ENCODE measurements around the gene ZBTB42. TPM values are rescaled to one million over a fixed set of nuclear protein-coding genes. Genes with fewer than 3 reads are reported as not detected.

The ZBTB42 gene
- total RNA-seq, 1 experiment from 2014 or later = 6.1 TPM

GRCh38 chr14:104806625-104807465, 5.9 kb downstream of the ZBTB42 start:
- peaks cover 4 to 5% of the 10 kb centered on the region in 2 experiments; a peak in 4 of 5 replicates for H3K9me3 Mint-ChIP-seq
- no peaks in the 10 kb centered on the region for H3K4me1 ChIP-seq (ENCODE audit: insufficient read depth, low read length)
- H2BK120ac ChIP-seq (ENCODE audit: low read depth, low read length, poor library complexity, severe bottlenecking) = no peak overlapping the region
- H3K27ac ChIP-seq (ENCODE audit: insufficient read length, low read depth, low read length) = no peak overlapping the region
- peaks cover 0 to 4% (median 0%) of the 10 kb centered on the region in 3 experiments; a peak in 3 of 7 replicates for H3K36me3 Mint-ChIP-seq (ENCODE audit: insufficient read depth in 1 of 3, low read depth in 3 of 3)
- no peak overlapping the region for H4K5ac ChIP-seq (ENCODE audit: insufficient read length, low read depth, low read length)
- H4K20me1 ChIP-seq (ENCODE audit: control insufficient read depth, insufficient read depth, insufficient read length) = no peaks in the 10 kb centered on the region
- H3T11ph ChIP-seq (ENCODE audit: low read length) = no peak overlapping the region
- H3K4ac ChIP-seq (ENCODE audit: low read depth, low read length) = no peak overlapping the region
- no peak overlapping the region for H3K14ac ChIP-seq (ENCODE audit: insufficient read depth, low read length)
- no peaks in the 10 kb centered on the region for H3K9me3 ChIP-seq (ENCODE audit: control insufficient read depth, low read depth, low read length)
- H3K23ac ChIP-seq (ENCODE audit: insufficient read length, low read depth, low read length) = no peak overlapping the region
- H2BK15ac ChIP-seq (ENCODE audit: low read depth, low read length) = no peak overlapping the region
- no peaks in the 10 kb centered on the region for H3K79me2 ChIP-seq (ENCODE audit: insufficient read depth, low read length)
- no CpG with 5 or more reads among the region's 10 CpGs for WGBS (ENCODE audit: extremely low coverage, insufficient read length, low lambda C conversion rate)
- H3K79me1 ChIP-seq (ENCODE audit: insufficient read depth, low read depth, low read length, poor library complexity, severe bottlenecking) = no peaks in the 10 kb centered on the region
- H3K4me1 Mint-ChIP-seq = no peaks in the 10 kb centered on the region
- H3K27me3 Mint-ChIP-seq (ENCODE audit: low read depth) = peaks cover 37% of the 10 kb centered on the region
- no peak overlapping the region for H3K4me3 Mint-ChIP-seq
- no peak overlapping the region for H2AFZ ChIP-seq (ENCODE audit: low read length)
- H2AK5ac ChIP-seq (ENCODE audit: insufficient read length, low read length) = no peak overlapping the region
- no peak overlapping the region for H3K27ac Mint-ChIP-seq
- H3K4me2 ChIP-seq (ENCODE audit: insufficient read depth, insufficient read length, low read length) = no peak overlapping the region
- no peak overlapping the region for H2BK12ac ChIP-seq (ENCODE audit: insufficient read length, low read depth, low read length)
- no peak overlapping the region for H3K18ac ChIP-seq (ENCODE audit: insufficient read length, low read depth, low read length)
- H3K27me3 ChIP-seq (ENCODE audit: insufficient read depth, low read length) = peaks cover 8% of the 10 kb centered on the region; the same call in 1 of the 2 replicates
- no peak overlapping the region for H3K9ac ChIP-seq (ENCODE audit: extremely low read depth, insufficient read length, low read length)
- no peak overlapping the region for H4K8ac ChIP-seq (replicated peaks; ENCODE audit: insufficient read length, low read depth, low read length)
- no peaks in the 10 kb centered on the region for H3K23me2 ChIP-seq (ENCODE audit: insufficient read length, low read depth, low read length, poor library complexity, severe bottlenecking)
- no peak overlapping the region for H2BK5ac ChIP-seq (ENCODE audit: insufficient read length, low read length)
- H4K91ac ChIP-seq (ENCODE audit: insufficient read length, low read depth, low read length) = no peak overlapping the region
- H3K56ac ChIP-seq (ENCODE audit: insufficient read length, low read depth, low read length) = no peak overlapping the region
- H2BK20ac ChIP-seq (ENCODE audit: low read depth, low read length, poor library complexity, severe bottlenecking) = no peak overlapping the region
- no peak for DNase-seq
- no peak for TF ChIP-seq CTCF (conservative IDR thresholded peaks at IDR 0.05)
